Psoas muscle (tissue), 8 donors: ENCODE data around the gene IRAK3. TPM values are rescaled to one million over a fixed set of nuclear protein-coding genes. Genes with fewer than 3 reads are reported as not detected.
"Not testable (repeated sequence)": the region's sequence is repeated elsewhere in the genome, so short reads cannot be mapped to it uniquely, and the experiment has no call there.

Experiments
- ATAC-seq, 4 donors: fragments of 200-7000 bp; cut with Tn5 transposase; one replicate each; pipeline ENCODE4 v1.9.1; 2020; ENCODE audit warnings: moderate library complexity in 3 of 4, mild to moderate bottlenecking in 2 of 4
- DNase-seq, 2 donors: peaks; one replicate each; pipeline ENCODE4 v3.0.0-alpha.2; 2020
- H3K27ac ChIP-seq: fragments of 200-600 bp; one replicate; pipeline ENCODE4 v1.8.0; 2022
- H3K27me3 ChIP-seq, 3 donors: fragments of 200-600 bp in 1 of 3; one replicate each; pipeline versions ENCODE4 v1.6.1 to v1.8.0; 2013 to 2022; ENCODE audit warnings: low read length in 2 of 3, mild to moderate bottlenecking in 2 of 3, moderate library complexity in 1 of 3; ENCODE audit not compliant: insufficient read depth in 3 of 3
- H3K36me3 ChIP-seq, 2 donors: fragments of 200-600 bp in 1 of 2; one replicate each; pipeline versions ENCODE4 v1.6.1 to v1.8.0; 2013 to 2022; ENCODE audit warnings: low read depth in 1 of 2, mild to moderate bottlenecking in 1 of 2, moderate library complexity in 1 of 2; ENCODE audit not compliant: insufficient read depth in 1 of 2
- H3K4me1 ChIP-seq: fragments of 200-600 bp; one replicate; pipeline ENCODE4 v1.8.0; 2022
- H3K4me3 ChIP-seq: fragments of 200-600 bp; one replicate; pipeline ENCODE4 v1.8.0; 2022; ENCODE audit warnings: mild to moderate bottlenecking
- H3K9me3 ChIP-seq: fragments of 200-600 bp; one replicate; pipeline ENCODE4 v1.8.0; 2022
- CTCF ChIP-seq: fragments of 200-600 bp; IDR thresholded peaks from one replicate; pipeline ENCODE4 v1.8.0; 2022; ENCODE audit warnings: antibody characterized with exemption
- WGBS, 3 donors: extraction: QIAGEN DNeasy Blood & Tissue Kit; methylation state at CpG; one replicate each; pipeline versions ENCODE4 v1.1.6 to v1.1.7; 2013; 5-methylcytosine and 5-hydroxymethylcytosine counted together
- intact Hi-C, 2 donors: fragments of 100-400 bp; cut with DNase I; formaldehyde crosslinking; loops; one replicate each; pipeline versions ENCODE4 v1.11.0 to v1.14.2; 2022
- polyA plus RNA-seq, 3 donors: library from polyadenylated mRNA; stranded (reverse); fragments of 200-250 nt; gene quantifications; one replicate each; pipeline ENCODE4 v1.2.3, GENCODE V29; 2013
- total RNA-seq, 4 donors: library from RNA; stranded (reverse); fragmentation: NEBNext Ultra II Directional in 2 of 4; extraction: Animal tissue kit (Norgen Biotek cat#: 25700) in 2 of 4; gene quantifications; one replicate each; pipeline versions ENCODE4 v1.2.1 to v1.2.4, GENCODE V29; 2021 to 2023
- donor health status: healthy with polysubstance abuse.
- donor health status: DM: no; HTN: no; CAD: no; lungs with moderate emphysema.
- donor health status: Bipolar disorder and iron deficiency.
- donor health status: healthy.
- donor health status: DM: yes; HTN: yes; CAD: no.
- donor health status: DM: no; HTN: no; CAD: no.
- donor health status: DM: no; HTN: no; CAD: no.
- donor health status: DM: yes; HTN: yes; CAD: no.

IRAK3 gene
- total and polyA plus RNA-seq, 7 donors = 0.97 to 4.0 (median 2.2) TPM

- Histone ChIP-seq H3K4me3 (peak overlapping the region; percentile 98), H3K36me3 (peaks cover 0 to 9% of the 10 kb centered on the region in 2 donors), H3K27me3 (no peaks in the 10 kb centered on the region), H3K4me1 (peaks cover 13% of the 10 kb centered on the region), H3K9me3 (no peaks in the 10 kb centered on the region), H3K27ac (peak overlapping the region; percentile 100)
- no peak for TF ChIP-seq CTCF
- 54 to 58% (median 56%) methylated on average over 8 of the region's 8 CpGs for WGBS, 3 donors
- intact Hi-C loops = loop anchor here in 1 of 2 donors (2.0 to 5.0 kb wide), 2 partner anchors 134 to 1099 kb away; partner anchors contain the start of genes CAND1 and HELB
- no peak for ATAC-seq
- DNase-seq = no peak
Observed at GRCh38 chr12:66168410-66168809, 20.6 kb upstream of the IRAK3 start.

- Histone ChIP-seq H3K27me3 (no peaks in the 10 kb centered on the region), H3K27ac (peak within 1 kb of the TSS; percentile 100), H3K4me1 (peaks cover 13% of the 10 kb centered on the region), H3K36me3 (peaks cover 0 to 9% of the 10 kb centered on the region in 2 donors), H3K9me3 (no peaks in the 10 kb centered on the region), H3K4me3 (peak within 1 kb of the TSS; percentile 98)
- ATAC-seq (peak; percentile 94 to 96 (median 95)), DNase-seq (peak; percentile 88 to 94)
- 0 to 1% (median 0%) methylated on average over 60 to 67 of the region's 67 CpGs for WGBS, 3 donors
- TF ChIP-seq CTCF = peak; percentile 56
- intact Hi-C loops = loop anchor here in 1 of 2 donors (2.0 to 5.0 kb wide), 2 partner anchors 133 to 1098 kb away; partner anchors contain the start of genes CAND1 and HELB
Observed at GRCh38 chr12:66169221-66170170, 19.5 kb upstream of the IRAK3 start, which contains the start of gene TMBIM4. TSS of gene TMBIM4 (minus strand) at chr12:66169996. CDS start at chr12:66169951, 45 bp downstream.

GRCh38 chr12:66170606-66171005, 18.4 kb upstream of the IRAK3 start:
- Histone ChIP-seq H3K27me3 (no peaks in the 10 kb centered on the region), H3K27ac (peak overlapping the region; percentile 100), H3K4me3 (peak overlapping the region; percentile 98), H3K36me3 (peaks cover 0 to 9% of the 10 kb centered on the region in 2 donors), H3K4me1 (peaks cover 13% of the 10 kb centered on the region), H3K9me3 (no peaks in the 10 kb centered on the region)
- no peak for TF ChIP-seq CTCF
- intact Hi-C loops = no loop called here
- ATAC-seq = no peak
- WGBS, 3 donors = 77 to 83% (median 81%) methylated on average over 3 of the region's 3 CpGs
- no peak for DNase-seq

- intact Hi-C loops = not testable (repeated sequence)
- WGBS, 3 donors = 94 to 96% (median 95%) methylated on average over 45 to 53 of the region's 54 CpGs
Observed at GRCh38 chr12:66174391-66175325, 14.4 kb upstream of the IRAK3 start.

More at GRCh38 chr12:66174391-66175325, 14.4 kb upstream of the IRAK3 start:
- DNase-seq, H3K9me3 ChIP-seq, H3K27ac ChIP-seq, ATAC-seq, H3K4me1 ChIP-seq, H3K36me3 ChIP-seq, H3K4me3 ChIP-seq: not testable (repeated sequence)
- H3K27me3 ChIP-seq = peaks cover 0 to 14% (median 0%) of the 10 kb centered on the region in 3 donors
